H4 (cell line): ENCODE measurements around the gene TBC1D3K. TPM values are rescaled to one million over a fixed set of nuclear protein-coding genes. Genes with fewer than 3 reads are reported as not detected.
A peak's percentile ranks its signal among the peaks of the same experiment; 100 is the strongest.
"Not testable (repeated sequence)": the region's sequence is repeated elsewhere in the genome, so short reads cannot be mapped to it uniquely, and the experiment has no call there.

ENCODE experiments used
- DNase-seq: peaks from one replicate; pipeline ENCODE4 v3.0.0-alpha.2; 2015; ENCODE audit warnings: low spot score
- total RNA-seq: library from RNA; depleted of rRNA; stranded (reverse); fragments of >200 nt; shearing (Covaris generic); gene quantifications from 2 replicates; pipeline ENCODE4 v1.2.3, GENCODE V29; 2014; rRNA removed

TBC1D3K gene
- total RNA-seq = not detected in 2 replicates

DNA sequence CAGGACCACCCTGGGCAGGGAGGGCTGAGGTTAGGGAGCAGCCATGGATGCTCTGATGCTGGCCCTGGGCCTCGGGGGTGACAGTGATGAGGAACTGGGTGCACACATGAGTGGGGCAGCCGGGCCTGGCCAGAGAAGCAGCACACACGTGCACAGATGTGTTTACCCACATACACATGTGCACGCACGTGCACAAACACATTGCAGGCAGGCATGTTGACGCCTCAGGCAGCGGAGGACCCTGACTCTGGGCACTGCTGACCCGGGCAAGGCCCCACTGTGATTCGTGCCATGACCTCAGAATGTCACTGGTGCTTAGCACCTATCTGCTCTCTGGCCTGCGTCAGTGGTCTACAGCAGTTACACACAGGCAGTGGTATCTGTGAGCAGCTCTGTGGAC lies at the start of gene TBC1D3K:
Gene TBC1D3K, plus strand, starts transcription at position 301 of the 400 bp plus-strand sequence. CDS start 1,585 bp downstream, outside the sequence.
- not testable (repeated sequence) for DNase-seq

GRCh38 chr17:37884516-37884915 lies 39.7 kb upstream of the TBC1D3K start:
- peak; percentile 8 for DNase-seq

- DNase-seq = no peak
These were observed 39.1 kb upstream of the TBC1D3K start for GRCh38 chr17:37885136-37885535.

DNA sequence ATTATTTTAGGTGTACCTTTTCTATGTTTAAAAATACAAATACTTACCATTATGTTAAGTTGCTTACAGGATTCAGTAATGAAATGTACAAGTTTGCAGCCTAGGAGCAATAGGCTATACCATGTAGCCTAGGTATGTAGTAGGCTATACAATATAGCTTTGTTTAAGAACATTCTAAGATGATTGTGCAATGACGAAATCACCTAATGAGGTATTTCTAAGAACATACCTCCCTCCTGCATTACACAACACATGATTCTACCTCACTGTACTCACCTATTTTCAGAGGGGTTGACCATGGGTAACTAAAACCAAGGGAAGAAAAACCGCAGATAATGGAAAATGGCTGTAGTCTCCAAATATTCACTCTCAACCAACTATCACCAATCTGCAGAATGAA lies 35.3 kb upstream of the TBC1D3K start:
- no peak for DNase-seq

DNA sequence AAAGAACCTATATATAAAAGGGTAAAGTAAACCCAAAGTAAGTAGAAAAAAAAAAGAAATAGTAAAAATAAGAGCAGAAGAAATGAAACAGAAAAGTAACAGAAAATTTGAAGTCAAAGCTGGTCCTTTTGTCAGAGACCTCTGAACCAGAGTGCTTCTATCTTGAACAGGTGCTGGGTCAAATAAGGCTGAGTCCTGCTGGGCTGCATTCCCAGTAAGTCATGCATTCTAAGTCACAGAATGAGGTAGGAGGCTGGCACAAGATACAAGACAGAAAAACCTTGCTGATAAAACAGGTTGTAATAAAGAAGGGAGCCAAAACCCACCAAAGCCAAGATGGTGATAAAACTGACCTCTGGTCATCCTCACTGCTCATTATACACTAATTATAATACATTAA lies 27.3 kb upstream of the TBC1D3K start:
- DNase-seq = not testable (repeated sequence)

Other genes with a start within 250 kb of the TBC1D3K start
- gene HNF1B, start 179.4 kb upstream of the TBC1D3K start, total RNA-seq = not detected in 2 replicates
- 0.92 and 1.2 TPM in 2 replicates for gene TBC1D3L, start 64.6 kb downstream of the TBC1D3K start, total RNA-seq
- gene TBC1D3D, start 79.6 kb downstream of the TBC1D3K start, total RNA-seq = not detected in 2 replicates
- gene TBC1D3C, start 144.2 kb downstream of the TBC1D3K start, total RNA-seq = not detected in 2 replicates
- gene TBC1D3E, start 203.5 kb downstream of the TBC1D3K start, total RNA-seq = not detected in 2 replicates